GM21526 (cell line): ENCODE measurements around the gene ARAP2.
A peak's percentile ranks its signal among the peaks of the same experiment; 100 is the strongest.

Experiments used
- ATAC-seq: cut with Tn5 transposase; IDR thresholded peaks from one replicate; pipeline ENCODE4 v1.9.1; 2021; ENCODE audit warnings: moderate library complexity; ENCODE audit not compliant: unreplicated experiment, low FRiP score

Gene ARAP2, protein sequence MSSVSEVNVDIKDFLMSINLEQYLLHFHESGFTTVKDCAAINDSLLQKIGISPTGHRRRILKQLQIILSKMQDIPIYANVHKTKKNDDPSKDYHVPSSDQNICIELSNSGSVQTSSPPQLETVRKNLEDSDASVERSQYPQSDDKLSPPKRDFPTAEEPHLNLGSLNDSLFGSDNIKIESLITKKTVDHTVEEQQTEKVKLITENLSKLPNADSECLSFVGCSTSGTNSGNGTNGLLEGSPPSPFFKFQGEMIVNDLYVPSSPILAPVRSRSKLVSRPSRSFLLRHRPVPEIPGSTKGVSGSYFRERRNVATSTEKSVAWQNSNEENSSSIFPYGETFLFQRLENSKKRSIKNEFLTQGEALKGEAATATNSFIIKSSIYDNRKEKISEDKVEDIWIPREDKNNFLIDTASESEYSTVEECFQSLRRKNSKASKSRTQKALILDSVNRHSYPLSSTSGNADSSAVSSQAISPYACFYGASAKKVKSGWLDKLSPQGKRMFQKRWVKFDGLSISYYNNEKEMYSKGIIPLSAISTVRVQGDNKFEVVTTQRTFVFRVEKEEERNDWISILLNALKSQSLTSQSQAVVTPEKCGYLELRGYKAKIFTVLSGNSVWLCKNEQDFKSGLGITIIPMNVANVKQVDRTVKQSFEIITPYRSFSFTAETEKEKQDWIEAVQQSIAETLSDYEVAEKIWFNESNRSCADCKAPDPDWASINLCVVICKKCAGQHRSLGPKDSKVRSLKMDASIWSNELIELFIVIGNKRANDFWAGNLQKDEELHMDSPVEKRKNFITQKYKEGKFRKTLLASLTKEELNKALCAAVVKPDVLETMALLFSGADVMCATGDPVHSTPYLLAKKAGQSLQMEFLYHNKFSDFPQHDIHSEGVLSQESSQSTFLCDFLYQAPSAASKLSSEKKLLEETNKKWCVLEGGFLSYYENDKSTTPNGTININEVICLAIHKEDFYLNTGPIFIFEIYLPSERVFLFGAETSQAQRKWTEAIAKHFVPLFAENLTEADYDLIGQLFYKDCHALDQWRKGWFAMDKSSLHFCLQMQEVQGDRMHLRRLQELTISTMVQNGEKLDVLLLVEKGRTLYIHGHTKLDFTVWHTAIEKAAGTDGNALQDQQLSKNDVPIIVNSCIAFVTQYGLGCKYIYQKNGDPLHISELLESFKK (N-terminal part only)

GRCh38 chr4:36244257-36245082, at the start of gene ARAP2:
Gene ARAP2, minus strand, starts transcription at chr4:36244514. Its CDS starts 15,028 bp downstream, at chr4:36229486.
- ATAC-seq, result peak; percentile 58

DNA sequence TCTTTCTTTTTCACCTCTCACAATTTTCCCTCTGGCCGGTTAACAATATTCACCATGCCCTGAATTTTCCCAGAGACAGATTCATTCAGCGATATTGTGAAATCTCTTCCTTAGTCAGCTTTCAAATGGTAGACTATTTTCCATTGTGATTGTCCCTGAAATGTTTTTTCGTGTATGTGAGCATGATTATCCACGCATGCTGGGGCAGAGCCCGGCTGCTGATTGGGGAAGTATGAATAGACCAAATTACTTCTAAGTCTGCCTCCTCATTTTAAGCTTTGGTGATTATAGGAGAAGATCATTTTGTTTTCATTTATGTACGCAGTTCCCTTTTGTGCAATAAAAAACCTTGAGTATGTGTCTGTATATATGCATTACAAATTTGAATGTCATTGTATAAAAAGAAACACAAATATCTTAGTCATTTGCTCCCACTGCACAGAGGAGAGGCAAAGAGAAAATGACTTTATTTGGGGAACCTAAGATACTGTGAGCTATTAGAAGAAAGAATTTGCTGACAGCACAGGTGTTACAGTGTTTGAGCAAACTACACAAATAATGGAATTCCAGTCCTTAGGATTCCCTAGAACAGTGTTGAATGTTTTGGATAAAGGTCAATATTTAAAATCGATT, 48.4 kb upstream of the ARAP2 start:
- no peak for ATAC-seq

- no peak for ATAC-seq
These were observed 46.3 kb upstream of the ARAP2 start for GRCh38 chr4:36290641-36291040.

GRCh38 chr4:36288731-36289426, 44.6 kb upstream of the ARAP2 start:
- ATAC-seq, result no peak

DNA sequence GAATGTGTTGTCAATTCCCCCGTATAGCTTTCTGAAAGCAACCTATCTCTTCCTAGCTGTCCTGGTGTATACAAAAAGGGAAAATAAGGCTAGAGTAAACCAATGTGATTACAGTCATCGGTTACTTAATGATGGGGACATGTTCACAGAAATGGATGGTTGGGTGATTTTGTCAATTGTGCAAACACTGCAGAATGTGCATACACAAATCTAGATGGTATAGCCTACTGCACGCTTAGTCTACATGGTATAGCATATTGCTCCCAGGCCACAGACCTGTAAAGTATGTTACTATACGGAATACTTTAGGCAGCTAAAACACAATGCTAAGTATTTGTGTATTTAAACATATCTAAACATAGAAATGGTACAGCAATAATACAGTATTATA, 42.2 kb upstream of the ARAP2 start:
- ATAC-seq, result no peak

GRCh38 chr4:36285784-36286480, 41.6 kb upstream of the ARAP2 start:
- ATAC-seq, result peak; percentile 99

GRCh38 chr4:36283912-36284465, 39.7 kb upstream of the ARAP2 start:
- no peak for ATAC-seq

GRCh38 chr4:36282503-36283030, 38.3 kb upstream of the ARAP2 start:
- ATAC-seq, result no peak

DNA sequence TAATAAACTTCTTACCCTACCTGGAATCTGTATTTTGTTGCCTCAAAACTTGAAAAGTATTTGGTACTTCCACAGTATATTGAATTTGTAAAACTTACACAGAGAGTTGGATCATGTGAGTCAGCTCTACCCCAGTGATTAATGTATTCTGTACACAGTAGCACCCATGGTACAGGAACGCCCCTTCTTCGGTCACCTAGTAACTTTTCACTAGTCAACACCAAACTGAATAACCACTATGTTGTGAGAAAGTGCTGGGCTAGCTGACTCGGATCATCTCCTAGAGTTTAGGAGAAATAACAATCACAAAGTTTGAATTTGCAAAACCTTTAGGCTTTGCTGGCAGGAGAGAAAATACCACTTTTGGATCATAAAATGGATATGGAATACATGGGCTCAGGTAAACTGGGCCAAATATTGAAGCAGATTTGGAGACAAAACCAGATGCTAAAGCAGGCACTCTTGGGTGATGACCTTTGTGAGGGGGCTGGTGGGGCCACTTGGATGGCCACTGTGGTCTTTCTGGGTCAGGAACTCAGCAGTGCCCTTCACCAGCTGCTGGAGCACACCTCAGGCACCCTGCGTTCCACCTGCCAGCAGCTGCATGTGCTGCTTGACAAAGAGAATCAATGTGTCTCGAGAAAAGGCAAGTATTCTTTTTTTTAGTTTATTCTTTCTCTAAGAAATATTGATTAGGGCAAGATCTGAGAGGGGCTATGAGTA, 37.2 kb upstream of the ARAP2 start, which contains the start of gene DTHD1:
TSS of gene DTHD1 (plus strand) at position 233 of the 723 bp plus-strand sequence. CDS start at position 376, 143 bp downstream.
- ATAC-seq, result no peak

- ATAC-seq, result no peak
These were observed 36.2 kb upstream of the ARAP2 start for GRCh38 chr4:36280555-36280954.

DNA sequence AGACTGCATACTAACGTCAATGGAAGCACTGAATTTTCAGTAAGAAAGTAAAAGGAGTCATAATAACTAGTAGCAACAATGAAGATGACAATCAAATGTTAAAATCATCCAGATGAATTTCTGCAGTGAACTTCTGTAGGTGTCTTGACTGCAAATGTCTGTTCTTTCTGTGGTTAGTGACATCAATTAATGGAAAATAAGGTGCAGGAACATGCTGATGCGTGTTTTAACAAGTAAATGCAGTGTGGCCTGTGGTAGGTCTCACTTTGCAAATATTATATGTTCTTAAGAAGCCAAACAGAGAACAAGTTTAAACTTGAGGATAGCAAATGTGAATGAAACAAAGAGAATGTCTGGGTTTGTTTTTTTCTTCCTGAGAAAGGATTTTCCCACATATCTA, 34.5 kb upstream of the ARAP2 start:
- ATAC-seq, result no peak

DNA sequence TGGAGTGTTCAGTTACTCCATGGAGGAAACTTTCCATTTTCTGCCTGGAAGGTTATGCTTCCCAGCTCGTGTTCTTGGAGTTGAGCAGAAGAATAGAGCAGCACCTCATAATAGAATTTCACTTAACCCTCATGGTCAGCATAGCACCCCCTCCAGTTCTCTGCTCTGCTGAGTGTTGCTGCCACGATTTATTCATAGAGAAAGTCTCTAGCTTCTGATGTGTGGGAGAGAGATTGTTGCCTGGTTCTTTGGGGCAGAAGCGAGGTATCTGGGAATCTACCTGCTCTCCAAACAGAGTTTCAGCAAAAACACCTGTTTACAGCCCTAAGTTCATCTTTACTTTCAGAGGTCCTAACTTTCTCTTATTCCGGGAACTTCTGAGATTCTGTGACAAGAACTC, 33.2 kb upstream of the ARAP2 start:
- no peak for ATAC-seq

- ATAC-seq, result no peak
These were observed 29.8 kb upstream of the ARAP2 start for GRCh38 chr4:36274158-36274557.

DNA sequence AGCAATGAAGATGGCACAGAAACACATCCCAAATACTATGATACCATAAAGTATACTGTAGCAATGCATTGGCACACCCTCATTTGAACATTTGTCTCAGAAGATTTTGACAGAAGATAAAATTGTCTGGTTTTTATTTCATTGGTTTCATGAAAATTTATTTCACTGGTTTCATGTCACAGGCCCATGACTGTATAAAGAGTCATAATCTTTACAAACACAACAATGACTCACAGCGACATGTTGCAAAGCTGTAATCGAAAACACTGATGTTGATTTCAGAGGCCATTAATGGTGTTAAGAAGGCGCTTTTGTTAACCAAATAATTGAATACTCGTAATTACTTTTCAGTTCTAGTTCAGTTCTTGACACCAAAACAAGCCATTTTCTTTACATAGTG, 29.0 kb upstream of the ARAP2 start:
- ATAC-seq, result no peak

DNA sequence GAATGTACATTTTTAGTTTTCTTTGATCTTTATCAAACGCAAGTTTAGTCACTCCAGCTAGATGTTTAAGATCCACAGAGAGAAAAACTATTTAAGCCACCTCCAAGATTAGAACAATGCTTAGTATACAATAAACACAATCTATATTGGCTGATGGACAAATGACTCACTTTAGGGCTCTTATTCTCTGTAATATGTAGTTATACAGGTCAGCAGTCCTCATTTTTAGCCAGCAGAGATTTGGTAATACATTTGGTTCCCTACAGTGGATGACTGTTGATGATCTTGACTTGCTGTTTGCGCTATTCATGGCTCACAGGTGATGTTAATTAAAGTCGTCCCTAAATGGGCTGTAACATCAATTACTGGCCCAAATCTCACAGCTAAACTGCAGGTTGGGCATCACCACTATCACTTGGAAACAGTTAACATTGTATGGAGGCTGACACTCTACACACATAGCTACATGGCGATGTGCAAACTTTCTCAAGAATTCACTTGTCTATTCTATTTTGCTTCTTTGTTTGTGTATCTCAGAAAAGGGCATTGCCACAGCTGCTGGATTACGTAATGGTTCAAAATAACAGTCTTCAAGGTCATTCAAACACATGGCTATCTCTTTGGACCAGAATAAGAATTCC, 25.3 kb upstream of the ARAP2 start:
- no peak for ATAC-seq

GRCh38 chr4:36269101-36269500, 24.8 kb upstream of the ARAP2 start:
- ATAC-seq, result no peak
